GM19467 (cell line): Measurements from ENCODE around the gene MAN1A1.

Experiments
- ATAC-seq: cut with Tn5 transposase; IDR thresholded peaks from one replicate; pipeline ENCODE4 v1.9.1; 2021; ENCODE audit warnings: mild to moderate bottlenecking, moderate library complexity; ENCODE audit not compliant: unreplicated experiment

Gene MAN1A1

DNA sequence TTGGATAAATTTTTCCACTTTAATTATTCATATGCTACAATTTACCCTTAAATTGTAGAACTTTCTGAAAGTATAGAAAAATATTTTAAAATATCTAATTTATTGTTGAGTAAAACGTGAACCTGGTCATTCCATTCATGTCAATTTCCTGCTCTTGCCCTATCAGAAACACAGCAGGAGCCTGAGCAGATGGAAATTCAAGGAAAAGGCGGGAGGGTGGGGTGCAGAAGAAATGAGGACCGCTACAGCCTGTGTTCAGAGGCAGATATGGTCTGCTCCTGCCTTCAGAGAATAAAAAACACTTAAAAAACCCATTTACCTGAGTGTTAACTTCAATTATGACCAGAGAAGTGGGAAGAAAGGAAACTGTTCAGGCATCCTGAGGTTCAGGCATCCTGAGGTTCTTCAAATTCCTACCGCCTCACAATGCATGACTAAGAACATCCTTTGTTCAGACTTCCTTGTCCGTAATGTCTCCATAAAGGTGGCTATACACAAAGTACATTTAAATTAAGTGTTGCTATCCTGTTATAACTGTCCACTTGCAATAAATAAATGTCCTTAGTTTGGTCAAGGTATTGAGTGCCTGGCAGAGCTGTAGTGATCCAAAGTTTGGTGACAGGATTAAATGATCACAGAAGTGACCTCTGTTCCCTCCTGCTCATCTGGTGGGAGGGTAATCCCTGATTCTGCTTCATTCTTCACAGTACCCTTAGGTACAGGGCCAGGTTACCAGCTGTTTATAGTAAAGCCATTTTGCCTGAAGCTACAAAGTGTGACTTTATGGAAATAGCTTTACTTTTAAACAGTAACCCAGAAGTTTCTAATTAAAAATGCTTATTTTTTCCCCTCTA is 109.1 kb downstream of the MAN1A1 start:
- peak; percentile 48 for ATAC-seq

DNA sequence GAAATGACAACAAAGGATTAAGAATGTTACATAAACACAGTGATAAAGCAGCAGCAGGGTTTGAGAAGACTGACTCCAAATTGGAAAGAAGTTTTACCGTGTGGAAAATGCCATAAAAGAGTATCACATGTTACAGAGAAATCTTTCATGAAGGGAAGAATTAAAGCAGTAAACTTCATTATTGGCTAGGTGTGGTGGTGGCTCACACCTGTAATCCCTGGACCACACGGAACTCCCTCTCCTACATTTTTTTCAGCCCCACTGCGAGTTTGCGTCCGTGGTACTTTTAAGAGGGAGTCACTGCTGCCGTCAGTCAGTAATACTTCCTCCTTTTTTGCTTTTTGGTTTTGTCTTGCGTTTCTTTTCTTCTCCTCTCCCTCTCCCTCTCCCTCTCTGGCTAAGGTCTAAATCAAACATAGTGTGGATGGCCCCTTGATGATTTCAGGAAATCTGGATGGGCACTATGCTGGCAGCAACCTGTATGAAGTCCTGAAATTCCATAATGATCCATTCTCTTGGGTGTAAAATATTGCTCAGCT is 112.3 kb downstream of the MAN1A1 start:
- no peak for ATAC-seq

DNA sequence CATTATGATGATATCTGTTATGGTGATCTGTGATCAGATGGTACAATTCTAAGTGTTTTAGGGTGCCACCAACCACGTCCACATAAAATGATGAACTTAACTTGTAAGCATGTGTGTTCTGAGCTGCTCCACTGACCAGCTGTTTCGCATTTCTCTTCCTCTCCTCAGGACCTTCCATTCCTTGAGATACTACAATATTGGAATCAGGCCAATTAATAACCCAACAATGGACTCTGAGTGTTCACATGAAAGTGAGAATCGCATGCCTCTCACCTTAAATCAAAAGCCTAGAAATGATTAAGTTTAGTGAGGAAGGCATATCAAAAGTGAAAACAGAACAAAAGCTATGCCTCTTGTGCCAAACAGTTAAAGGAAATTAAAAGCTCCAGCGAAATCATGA is 114.6 kb downstream of the MAN1A1 start:
- ATAC-seq = no peak

DNA sequence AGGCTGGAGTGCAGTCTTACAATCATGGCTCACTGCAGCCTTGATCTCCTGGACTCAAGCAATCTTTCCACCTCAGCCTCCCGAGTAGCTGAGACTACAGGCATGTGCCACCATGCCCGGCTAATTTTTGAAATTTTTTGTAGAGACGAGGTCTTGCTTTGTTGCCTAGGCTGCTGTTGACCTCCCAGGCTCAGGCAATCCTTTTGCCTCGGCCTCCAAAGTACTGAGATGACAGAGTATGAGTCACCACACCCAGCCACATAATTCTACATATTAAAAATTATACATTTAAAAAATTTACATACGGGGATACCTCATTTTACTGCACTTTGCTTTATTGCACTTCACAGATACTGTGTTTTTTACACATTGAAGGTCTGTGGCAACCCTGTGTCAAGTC is 115.1 kb downstream of the MAN1A1 start:
- ATAC-seq = no peak

DNA sequence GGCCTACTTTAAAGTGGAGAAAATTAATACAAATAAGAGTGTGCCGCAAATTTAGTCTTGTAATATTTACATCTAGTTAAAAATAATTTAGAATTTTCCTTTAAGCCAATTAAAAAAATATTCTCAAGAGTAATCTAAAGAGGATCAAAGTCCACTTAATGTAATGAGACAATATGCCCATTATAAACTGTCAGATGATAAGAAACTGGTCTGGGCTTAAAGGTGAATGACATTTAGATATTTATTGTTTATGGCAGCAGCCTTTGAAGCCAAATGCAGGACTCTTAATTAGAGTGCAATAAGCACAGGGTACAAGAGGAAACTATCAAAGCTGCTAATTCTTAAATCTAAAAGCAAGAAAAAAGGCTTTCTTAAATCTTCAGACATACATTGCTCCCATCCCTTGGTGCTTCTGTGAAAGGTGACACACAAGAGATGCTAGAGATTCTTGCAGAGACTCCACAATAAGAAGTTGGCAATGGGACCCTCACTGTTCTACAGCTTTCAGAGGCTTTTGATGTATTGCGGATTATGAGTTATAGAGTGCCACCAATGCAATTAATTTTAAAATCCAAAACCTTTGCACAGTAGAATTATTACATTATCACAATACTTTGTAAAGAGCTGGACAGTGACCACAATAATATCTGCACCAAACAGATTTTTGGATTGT is 116.1 kb downstream of the MAN1A1 start:
- ATAC-seq = no peak

DNA sequence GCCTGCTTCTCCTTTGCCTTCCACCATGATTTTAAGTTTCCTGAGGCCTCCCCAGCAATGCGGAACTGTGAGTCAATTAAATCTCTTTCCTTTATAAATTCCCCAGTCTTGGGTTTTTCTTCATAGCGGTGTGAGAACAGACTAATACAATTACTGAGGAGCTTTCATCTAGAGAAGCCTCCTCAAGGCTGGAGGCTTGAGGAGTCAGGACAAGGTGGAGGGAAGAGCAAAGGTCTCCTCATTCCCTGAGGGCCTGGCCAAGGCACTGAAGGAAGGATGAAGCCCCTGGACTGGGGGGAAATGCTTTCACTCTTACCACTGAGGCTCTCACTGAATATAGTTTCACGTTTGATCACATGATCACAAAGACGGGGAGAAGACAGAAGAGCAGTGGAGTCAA is 118.2 kb downstream of the MAN1A1 start:
- ATAC-seq = no peak

DNA sequence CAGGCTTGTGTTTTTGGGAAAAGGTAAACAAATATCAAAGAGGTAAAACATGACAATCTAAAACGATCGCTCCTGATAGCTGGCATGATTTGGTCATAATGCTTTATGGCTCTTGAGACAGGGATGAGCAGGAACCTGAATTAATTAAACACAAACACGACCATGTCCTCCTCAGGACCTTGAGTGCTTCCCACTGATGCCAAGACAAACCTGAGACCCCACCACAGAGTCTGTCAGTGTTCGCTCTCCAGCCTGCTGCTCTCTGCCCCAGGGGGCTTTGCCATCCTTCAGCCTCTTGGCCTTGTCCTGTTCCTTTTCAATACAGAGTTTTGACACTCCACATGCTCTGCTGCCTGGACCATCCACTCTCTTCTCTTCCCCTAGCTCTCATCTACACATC is 119.4 kb downstream of the MAN1A1 start:
- ATAC-seq = no peak

DNA sequence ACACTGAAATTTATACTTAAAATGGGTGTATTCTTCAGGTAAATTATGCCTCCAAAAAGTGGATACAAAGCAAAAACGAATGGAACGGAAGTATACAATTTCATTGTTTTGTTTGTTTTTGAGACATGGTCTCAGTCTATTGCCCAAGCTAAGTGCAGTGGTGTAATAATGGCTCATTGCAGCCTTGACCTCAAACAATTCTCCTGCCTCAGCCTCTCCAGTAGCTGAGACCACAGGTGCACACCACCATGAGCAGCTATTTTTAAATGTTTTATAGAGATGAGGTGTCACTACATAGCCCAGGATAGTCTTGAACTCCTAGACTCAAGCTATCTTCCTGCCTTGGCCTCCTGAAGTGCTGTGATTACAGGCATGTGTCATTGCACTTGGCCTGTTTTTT is 122.2 kb downstream of the MAN1A1 start:
- no peak for ATAC-seq

DNA sequence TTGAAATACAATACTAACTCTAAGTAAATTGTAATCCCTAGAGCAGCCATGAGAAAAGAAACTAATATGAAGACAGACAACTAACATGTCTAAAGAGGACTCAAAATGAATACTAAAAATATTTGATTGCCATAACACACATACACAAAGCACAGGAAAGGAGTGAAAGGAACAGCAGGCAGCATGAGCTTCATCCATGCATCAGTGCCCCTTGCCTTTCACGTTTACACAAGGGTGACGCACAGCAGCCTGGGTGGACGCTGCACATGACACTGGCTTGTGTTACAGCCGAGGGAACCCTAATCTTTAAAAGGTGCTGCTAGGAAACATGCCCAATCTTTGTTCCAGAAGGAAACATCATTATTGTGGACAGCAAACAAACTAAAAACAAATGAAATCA is 123.5 kb downstream of the MAN1A1 start:
- no peak for ATAC-seq

DNA sequence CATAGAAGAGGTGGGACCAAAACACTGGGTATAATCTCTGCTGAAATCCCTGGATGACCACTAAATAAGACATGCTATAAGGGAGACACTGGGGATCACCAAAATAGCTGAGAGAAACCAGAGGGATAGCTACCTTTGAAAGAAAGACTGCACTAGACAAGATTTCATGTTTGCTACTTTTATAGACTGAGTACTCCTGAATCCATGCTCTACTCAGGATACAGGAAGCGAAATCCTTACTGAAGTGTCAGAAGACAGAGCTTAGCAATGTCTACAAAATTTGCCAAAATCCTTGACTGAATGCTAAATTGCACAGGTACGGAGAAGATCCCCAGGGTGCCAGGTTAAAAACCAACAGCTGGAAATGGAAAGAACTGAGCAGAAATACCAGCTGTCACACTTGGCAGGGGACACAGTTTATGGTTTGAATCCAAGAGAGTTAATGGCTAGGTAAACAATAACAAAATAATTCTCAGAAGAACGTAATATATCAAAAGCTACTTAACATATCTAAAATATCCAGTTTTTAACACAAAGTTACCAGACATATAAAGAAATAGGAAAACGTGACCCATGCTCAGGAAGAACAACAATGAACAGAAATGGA is 125.4 kb downstream of the MAN1A1 start:
- ATAC-seq = no peak

DNA sequence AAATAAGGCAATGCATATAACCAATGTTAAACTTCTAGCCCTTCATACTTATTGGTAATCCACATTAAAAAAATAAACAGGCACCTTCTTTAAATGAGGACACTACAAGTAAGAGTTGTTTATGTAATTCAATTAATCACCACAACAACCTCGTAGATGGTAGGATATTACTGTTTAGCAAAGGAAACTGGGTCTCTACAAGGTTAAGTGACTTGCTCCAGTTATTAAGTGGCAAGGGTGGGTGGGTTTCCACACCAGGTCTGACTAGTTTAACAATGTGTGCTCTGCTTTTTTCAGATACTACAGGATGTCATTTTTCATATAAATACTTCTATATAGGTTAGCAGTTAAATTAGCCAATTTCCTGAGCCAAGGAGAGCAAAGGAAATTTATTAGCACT is 129.1 kb downstream of the MAN1A1 start:
- ATAC-seq = no peak

DNA sequence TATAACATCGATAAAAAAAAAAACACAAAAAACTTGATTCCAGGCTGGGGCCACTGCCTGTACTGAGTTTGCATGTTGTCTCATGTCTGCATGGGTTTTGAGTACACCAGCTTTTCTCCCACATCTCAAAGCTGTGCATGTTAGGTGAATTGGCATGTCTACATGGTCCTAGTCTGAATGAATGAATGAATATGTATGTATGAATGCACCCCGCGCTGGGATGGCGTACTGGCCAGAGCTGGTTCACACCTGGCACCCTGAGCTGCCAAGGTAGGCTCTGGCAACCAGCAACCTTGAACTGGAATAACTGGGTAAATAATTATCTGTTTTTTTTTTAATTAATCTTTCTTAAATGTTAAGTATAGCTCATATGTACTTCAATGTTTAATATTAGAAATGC is 131.0 kb downstream of the MAN1A1 start:
- ATAC-seq = no peak

DNA sequence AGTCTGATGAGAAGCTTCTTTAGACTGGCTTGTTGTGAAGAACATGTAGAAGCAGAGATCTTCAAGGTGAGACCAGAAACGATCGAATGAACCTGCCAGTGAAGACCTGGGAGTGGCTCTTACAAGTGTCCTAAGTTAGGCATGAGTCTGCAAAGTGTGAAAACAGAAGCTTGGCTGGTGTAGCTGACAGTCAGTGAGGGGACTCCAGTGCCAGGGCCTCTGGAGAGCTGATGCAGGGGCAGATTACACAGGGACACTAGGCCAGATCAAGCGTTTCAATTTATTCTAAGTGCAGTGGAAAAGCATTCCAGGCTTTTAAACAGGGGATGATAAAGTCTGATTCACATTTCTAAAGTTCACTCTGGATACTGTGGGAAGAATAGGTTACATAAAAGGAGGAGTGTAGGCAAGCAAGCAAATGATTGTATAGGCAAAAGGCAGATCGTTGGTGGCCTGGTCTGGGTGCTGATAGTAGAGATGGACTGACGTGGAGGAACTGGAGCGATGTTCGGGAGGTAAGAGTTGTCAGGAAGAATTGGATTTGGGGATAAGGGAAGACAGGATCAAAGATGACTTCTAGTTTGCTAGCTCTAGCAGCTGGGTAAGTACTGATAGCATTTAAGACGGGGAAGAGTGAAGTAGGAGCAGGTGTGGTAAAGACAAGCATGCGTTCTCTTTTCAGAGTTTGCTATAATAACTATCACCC is 133.5 kb downstream of the MAN1A1 start:
- no peak for ATAC-seq

DNA sequence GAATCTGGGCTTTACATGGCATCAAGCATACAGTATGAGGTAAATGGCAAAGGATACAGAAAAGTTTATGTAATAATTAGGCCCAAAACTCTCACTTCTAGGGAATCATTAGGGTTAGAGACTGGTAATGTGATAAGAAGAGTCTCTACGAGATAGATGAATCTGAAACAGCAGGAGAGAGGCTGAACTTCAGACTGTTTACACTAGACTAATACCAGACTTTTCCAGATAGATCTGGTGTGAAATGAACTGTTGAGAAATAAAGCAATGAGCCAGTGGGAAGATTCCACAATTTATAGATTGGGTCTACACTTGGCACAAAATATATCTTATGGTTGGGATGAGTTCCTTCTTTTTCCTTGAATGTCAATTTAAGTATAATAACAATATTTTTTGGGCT is 134.3 kb downstream of the MAN1A1 start:
- no peak for ATAC-seq

DNA sequence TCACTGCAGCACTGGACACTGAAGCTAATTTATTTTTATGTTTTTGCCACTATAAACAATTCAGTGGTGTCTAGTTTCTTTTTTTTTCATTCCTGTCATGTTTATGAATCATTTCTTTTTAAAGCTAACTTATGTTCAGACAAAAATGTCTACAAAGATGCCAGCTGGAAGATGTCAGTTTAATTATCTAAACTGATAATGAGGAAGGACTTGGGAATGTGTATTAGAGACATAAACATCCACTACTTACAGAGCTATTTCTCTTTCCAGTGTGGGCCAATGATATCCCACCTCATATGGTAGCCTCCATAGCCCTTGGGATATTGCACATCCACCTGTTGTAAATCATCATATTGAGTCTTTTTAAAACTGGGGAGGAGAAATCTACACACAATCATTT is 139.0 kb downstream of the MAN1A1 start:
- no peak for ATAC-seq

DNA sequence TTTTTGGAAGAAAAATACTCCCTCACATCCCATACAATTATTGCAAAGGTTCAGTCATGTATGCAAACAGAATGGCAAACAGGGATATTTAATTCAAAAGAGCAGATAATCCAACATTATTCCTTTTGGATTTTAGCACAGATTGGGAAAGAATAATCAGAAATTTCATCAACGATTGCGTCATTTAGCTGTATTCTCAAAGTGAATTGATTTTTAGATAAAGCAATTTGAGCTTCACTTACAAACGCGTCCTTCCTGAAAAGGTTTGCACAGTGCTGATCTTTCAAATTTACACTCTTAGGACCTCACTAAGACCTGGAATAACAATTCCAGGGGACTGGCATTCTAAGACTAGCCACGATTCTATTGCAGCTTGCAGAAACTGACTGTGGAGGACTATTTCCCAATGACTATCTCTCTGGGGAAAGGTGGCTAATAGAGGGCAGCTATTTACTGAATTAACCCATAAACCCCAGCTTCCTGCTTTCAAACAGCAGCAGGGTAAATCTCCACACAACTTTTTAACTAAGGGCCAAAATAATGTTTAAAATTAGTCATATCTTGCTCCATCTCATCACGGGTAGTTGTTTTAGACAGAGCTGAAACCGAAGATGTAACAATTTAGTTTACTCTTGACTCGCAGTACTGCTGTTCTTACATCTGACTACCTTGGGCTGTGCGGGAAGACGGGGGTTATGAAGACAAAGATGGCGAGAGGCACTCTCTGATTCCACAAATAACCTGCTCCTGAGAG is 139.9 kb downstream of the MAN1A1 start:
- no peak for ATAC-seq

DNA sequence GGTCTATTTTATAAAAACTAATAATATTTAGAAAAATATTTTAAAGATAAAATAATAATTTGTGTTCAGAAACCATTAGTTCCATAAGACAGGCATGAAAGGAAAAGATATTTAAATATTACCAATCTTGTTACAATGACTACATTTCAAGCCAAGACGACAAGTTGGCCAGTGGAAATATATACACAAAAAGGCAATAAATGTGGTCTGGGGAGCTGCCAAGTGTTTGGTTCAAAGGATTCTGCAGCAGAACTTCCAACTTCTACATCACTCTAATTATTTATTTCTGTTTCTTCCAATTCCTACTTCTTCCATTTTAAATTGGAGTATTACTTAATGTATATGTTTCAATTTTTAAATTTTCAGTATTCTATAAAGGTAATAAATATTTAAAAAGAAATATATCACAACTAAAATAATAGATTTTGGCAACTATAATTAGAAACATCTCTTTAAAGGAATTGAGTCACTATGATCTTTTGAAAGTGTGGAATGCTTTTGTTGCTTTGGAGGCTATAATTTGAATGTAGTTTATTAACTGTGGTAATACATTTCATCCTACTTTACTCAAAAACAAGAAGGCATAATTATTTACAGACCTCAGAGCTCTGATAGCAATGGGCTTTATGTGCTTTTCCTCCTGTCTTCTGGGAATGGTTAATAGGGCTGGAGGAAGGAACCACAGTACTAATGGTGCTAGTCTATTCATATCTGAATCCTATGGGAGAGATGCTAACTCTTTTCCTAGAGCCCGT is 141.4 kb downstream of the MAN1A1 start:
- no peak for ATAC-seq

DNA sequence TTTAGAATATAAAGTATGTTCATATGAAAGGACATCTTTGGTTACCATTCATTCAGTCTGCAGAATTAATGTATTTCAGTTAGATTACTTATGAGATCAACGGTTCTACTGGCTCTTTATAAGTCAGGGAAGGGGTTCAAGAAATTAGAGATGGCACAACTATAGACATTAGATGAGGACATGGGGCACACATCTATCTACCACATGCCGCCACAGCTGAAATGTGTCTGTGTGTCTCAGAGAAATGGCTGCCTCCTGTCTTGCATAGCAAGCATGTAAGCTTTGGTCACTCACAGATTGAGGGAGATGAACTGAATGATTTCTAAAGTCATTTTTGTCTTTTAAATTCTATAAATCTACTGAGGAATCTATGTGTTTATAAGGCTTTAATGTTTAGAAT is 142.2 kb downstream of the MAN1A1 start:
- ATAC-seq = no peak

DNA sequence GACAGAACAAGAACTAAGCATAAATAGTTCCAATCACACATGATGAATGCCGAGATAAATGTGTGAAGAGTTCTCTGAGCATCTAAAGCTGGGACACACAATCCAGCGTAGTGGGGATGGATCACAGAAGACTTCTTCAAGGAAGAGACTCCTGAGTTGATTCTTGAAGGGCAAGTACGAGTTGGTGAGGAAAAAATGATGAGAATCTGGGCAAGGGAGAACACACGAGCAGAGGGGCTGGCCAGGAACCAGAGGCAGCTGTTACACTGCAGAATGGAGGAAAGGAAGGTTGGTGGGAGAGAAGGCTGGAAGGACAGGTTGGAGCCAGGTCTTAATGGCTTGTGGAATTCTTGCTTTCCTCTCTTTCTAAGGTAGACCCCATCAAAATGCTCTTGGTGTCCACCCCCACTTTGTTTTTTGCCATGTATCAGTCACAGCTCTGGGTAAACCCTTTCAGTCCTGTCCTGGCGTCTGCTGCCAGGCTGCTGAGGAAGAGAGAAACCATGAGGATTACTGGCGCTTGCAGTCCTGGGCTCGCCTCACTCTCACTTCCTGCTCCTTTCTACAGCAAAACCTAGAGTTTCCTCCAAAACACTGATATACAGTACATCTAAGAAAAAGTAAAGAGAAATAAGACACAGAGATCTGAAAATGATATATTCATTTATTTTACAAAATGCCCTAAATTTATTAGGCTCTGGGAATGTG is 143.5 kb downstream of the MAN1A1 start:
- ATAC-seq = peak; percentile 84
